Fibroblast of skin of abdomen (primary cell): ENCODE results near the gene TMEM151B.

Experiments used
- DNase-seq: peaks from one replicate; pipeline ENCODE4 v3.0.0-alpha.2; 2013

The TMEM151B gene

DNA sequence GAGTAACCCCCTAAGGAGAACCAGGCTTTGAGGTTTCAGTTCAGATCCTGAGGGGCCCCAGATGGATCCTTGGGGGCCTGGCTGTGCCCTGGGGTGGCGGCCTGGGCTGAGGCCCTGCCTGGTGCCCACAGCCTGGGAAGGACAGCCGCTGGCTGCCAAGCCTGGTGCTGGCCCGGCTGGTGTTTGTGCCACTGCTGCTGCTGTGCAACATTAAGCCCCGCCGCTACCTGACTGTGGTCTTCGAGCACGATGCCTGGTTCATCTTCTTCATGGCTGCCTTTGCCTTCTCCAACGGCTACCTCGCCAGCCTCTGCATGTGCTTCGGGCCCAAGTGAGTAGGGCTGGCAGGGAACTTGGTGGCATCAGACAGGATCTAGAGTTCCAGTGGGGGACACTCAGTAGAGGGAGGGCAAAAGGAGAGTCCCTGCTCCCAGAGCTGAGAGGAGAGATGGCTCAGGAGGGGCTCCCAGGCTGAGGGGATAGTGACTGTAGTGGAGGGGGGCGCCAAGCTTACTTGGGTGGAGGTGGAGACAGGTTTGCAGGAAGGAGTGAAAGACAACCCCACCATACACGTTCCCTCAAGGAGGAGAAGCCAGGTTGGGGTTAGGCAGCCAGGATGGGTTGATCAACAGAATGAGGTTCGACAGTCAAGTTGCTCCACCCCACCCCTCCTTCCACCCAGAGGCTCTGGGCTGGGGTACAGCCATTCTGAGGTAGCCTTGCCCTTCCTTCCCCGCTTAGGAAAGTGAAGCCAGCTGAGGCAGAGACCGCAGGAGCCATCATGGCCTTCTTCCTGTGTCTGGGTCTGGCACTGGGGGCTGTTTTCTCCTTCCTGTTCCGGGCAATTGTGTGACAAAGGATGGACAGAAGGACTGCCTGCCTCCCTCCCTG lies 37.3 kb upstream of the TMEM151B start:
- DNase-seq, result no peak

DNA sequence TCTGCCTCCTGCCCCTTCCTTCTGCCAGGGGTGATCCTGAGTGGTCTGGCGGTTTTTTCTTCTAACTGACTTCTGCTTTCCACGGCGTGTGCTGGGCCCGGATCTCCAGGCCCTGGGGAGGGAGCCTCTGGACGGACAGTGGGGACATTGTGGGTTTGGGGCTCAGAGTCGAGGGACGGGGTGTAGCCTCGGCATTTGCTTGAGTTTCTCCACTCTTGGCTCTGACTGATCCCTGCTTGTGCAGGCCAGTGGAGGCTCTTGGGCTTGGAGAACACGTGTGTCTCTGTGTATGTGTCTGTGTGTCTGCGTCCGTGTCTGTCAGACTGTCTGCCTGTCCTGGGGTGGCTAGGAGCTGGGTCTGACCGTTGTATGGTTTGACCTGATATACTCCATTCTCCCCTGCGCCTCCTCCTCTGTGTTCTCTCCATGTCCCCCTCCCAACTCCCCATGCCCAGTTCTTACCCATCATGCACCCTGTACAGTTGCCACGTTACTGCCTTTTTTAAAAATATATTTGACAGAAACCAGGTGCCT lies 36.6 kb upstream of the TMEM151B start:
- no peak for DNase-seq

DNA sequence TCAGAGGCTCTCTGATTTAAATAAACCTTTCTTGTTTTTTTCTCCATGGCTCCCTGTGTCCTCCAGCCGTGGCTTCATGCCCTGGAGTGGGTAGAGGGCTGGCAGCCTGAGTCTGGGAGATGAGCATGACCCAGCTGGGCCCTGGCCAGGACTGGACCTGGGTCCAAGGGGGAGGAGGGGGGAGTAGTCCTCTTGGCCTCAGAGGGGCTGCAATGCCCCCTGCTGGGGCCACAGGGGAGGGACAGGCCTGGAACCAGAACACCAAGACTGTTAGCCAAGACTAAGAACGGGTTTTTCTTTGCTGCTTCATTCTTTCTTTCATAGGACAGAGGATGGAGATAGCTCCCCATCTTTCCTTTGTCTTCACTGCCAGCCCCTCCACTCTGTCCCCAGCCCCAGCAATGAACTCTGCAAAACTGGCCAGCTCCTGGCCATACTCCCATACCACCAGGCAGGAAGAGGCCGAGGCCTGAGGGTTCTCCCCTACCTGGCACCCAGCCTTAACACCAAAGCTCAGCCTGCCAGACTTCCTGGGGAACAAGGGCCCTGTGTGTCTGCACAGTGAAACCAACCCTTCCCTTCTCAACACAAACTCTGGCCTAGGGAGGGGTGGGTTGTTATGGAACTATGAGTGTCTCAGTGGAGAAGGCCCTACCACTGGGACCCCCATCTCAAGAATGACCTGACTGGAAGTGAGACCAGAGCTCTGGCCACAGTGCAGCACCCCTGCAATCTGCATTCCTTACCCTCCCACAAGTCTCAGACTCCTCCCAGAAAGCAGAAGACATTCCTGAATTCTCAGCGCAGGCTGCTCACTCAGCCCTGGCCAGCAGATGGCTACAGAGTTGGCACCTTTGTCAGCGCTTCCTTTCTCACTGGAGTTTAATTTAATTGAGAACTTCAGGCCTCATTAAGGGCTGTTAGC lies 35.9 kb upstream of the TMEM151B start:
- DNase-seq, result peak; percentile 79

DNA sequence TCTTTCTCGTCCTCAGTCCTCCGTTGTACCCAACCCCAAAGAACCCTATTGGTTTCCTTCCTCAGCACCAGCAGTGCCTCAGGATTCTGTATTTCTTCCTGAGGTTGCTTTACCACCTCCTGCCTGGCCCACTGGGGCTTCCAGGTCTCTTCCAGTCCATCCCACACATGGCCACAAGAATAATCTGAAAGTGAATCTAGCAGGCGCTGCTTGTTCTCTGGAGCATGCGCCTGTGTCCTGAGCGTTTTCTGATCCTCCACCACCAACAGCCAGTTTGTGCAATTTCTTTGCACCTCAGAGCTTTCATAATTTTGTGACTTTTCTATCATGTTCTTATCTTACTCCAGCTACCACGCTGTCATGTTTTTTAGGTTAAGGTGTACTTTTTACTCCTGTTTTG lies 35.0 kb upstream of the TMEM151B start:
- DNase-seq, result no peak

DNA sequence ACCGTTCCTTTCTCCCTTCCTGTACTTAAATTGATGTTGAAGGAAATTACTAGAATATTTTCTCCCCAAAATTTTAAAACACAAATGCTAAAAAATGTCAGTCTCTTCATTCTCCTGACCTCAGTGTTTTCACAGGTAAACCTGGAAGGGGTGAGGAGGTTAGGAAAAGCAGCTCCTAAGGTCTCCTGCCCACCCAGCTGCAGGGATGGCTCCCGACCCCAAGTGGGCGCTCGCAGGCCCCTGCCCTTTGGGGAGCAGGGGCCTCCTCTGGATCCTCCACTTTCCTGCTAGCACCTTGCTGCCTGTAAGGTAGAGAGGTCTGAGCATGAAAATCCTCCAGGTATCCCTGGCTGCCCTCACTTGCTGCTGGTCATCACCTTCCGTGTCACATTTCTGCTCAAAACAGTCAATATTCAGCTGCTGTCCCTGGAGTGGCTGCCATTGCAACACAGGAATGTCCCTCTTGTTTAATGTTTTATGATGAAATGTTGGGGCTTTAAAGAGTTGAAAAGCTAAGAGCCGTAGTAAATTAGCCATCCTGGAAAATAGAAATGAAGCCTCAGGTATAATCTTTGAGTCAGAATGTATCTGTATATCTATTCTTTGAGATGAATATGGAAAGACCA lies 34.2 kb upstream of the TMEM151B start:
- DNase-seq, result no peak

DNA sequence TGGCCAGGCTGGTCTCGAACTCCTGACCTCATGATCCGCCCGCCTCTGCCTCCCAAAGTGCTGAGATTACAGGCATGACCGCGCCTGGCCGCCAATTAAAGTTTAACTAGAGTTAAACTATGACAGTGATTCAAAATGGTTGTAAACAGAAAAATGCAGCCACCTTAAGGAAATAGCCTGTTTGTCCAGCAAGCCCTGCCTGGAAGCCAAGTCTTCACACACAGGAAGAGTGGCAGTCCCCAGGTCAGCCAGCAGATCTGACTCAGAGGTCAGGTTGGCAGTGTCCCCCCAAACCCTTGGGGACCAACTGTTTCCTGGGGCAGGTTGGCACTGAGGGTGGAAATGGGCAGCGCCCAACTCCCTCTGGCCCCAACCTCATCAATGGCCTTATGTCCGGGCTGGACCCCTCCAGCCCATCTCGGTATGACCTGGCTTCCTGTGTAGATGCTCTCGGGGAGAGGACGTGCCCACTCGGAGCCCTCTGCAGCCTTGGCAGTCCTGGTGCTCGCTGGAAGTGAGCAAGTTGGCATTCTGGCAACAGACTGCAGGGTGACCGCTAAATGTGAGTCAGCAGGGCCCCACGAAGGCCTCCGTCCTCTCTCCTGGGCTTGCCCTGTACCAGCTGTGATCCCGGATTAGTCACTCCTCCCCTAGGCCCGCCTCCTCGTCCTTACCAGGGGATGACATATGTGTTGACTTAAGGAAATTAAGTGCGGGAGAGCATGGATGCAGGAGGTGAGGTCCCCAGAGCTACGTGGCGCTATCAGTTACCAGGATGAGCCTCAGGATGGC lies 33.0 kb upstream of the TMEM151B start:
- peak; percentile 92 for DNase-seq

DNA sequence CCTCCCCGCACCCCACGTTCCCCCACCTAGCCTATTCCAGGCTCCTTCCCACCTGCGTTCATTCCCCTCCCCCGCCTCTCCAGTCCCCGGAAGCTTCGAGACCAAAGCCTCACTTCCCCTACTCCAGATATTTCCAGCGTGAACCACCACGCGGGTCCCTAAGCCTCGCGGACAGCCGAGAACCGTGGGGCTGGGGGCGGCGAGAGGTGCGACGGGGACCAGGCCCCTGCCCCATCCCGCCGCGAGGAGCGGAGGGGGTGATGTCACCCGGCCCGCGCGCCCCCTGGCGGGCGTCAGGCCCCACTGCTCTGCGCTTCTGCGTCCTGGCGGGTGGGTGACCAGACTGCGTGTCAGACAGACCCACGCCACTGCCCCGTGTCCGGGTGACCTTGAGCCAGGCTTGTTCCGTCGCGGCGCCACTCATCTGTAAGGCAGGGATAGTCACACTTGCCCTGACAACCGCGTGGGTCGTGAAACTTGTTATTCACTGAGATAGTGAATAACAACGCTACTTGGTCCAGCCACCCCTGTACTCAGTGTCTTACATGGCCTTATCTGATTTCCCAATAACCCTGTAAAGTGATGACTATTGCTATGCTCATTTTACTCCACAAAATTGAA lies 32.3 kb upstream of the TMEM151B start:
- DNase-seq, result peak; percentile 57

DNA sequence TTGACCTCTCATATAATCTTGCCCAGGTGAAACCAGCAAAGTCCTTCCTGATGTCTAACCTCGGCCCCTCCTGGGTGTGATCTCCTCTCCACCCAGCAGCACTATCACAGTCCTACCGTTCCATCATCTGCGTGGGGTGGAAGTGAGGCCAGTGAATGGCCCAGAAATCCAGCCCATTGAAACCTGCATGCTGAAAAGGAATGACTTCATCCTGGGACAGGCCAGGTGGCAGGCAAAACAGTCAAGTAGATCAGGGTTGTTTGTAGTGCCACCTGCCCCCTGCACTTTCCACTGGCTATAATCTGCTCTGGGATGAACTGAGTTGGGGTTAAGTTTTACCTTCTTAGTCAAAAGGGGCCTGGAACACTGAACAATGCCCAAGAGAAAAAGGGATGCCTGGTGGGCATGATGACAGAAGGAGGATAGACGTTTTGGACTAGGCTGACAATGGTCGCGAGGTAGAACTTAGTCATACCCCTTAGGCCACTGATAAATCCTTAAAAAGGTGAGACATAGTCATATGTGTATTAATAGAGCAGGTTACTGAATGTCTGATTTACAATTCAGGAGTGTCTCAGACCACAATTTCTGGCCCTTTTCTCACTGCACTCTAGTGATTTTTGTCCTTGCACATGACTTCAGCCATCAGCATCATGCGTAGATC lies 31.4 kb upstream of the TMEM151B start:
- DNase-seq, result no peak

DNA sequence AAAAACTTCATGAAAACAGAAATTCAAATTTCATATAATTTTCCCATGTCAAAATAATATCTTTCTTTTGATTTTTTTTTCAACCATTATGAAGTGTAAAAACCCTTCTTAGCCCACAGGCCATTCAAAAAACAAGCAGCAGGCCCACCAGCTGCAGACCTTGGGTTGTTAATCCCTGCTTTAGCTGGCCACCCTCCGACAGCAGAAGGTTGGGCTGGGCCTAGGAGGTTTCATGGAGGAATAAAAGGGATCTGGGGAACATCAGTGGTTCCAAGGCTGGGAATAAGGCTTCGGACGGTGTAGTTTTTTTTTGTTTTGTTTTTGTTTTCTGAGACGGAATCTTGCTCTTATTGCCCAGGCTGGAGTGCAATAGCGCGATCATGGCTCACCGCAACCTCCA lies 26.9 kb upstream of the TMEM151B start:
- no peak for DNase-seq

DNA sequence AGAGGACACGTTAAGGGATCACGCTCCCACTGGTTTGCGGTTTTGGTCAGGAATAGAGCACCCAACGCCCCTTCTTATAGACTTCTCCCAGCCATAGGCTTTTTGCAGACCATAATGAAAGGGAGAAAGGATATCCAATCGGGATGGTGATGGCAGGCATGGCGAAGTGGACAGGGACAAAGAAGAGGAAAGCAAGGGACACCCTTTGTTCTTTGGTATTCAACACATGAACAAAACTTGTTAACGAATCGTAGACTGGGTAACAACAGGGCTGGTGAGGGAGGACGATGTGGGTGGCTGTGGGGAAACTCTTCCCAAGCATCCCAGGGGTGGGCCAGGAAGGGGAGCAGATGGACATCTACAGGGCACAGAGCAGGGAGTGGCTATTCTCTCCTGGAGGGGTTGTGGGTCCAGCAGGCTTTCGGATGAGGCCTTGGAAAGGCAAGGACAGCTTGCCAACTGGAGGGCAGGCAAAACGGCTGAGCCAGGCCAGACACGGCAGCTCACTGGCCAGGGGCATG lies 24.8 kb upstream of the TMEM151B start:
- DNase-seq, result no peak

DNA sequence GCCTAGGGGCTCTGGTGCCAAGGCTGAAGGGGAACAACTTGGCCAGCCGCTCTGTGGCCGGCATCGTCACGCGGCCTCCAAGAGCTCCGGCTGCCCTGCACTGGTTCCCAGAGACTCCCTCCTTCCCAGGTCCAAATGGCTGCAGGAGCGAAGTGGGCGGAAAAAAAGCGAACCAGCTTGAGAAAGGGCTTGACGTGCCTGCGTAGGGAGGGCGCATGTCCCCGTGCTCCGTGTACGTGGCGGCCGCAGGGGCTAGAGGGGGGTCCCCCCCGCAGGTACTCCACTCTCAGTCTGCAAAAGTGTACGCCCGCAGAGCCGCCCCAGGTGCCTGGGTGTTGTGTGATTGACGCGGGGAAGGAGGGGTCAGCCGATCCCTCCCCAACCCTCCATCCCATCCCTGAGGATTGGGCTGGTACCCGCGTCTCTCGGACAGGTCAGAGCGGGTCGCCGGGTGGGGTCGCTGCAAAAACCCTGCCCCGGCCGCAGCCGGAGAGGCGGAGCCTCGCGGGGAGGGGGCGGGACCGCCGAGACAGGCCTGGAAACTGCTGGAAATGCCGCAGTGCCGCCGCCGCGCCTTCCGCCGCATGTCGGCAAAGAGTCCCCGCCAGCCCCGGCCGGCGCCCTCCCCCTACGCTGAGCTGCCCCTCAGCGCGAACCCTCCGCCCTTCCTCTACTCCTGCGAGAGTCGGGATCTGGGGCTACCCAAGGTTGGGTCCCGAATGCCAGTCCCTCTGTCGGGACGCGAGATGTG lies 24.2 kb upstream of the TMEM151B start:
- DNase-seq, result peak; percentile 83

DNA sequence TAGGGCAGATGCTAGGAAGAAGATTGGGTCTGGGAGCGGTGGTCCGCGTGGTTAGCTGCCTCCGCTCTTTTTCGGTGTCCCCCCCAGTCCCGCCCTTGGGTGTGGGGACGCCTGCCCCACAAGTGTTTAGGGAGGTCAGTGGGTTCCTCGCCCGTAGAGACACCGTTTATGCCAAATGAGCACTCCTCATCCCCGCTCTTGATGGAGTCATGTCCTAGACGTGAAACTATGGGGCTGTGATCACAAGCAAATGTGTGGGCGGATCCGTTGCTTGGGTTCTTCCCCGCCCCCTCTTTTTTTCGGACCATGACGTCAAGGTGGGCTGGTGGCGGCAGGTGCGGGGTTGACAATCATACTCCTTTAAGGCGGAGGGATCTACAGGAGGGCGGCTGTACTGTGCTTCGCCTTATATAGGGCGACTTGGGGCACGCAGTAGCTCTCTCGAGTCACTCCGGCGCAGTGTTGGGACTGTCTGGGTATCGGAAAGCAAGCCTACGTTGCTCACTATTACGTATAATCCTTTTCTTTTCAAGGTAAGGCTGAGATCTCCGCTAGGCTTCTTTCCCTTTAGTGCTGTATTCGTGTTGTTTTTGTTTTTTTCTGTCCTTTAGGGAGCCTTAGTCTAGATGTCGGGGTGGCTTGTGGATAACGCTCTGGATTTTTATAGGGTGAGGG lies 23.4 kb upstream of the TMEM151B start, which contains the start of gene HSP90AB1:
Gene HSP90AB1, plus strand, starts transcription at position 439 of the 675 bp plus-strand sequence. CDS start 1,529 bp downstream, outside the sequence.
- DNase-seq, result peak; percentile 98

DNA sequence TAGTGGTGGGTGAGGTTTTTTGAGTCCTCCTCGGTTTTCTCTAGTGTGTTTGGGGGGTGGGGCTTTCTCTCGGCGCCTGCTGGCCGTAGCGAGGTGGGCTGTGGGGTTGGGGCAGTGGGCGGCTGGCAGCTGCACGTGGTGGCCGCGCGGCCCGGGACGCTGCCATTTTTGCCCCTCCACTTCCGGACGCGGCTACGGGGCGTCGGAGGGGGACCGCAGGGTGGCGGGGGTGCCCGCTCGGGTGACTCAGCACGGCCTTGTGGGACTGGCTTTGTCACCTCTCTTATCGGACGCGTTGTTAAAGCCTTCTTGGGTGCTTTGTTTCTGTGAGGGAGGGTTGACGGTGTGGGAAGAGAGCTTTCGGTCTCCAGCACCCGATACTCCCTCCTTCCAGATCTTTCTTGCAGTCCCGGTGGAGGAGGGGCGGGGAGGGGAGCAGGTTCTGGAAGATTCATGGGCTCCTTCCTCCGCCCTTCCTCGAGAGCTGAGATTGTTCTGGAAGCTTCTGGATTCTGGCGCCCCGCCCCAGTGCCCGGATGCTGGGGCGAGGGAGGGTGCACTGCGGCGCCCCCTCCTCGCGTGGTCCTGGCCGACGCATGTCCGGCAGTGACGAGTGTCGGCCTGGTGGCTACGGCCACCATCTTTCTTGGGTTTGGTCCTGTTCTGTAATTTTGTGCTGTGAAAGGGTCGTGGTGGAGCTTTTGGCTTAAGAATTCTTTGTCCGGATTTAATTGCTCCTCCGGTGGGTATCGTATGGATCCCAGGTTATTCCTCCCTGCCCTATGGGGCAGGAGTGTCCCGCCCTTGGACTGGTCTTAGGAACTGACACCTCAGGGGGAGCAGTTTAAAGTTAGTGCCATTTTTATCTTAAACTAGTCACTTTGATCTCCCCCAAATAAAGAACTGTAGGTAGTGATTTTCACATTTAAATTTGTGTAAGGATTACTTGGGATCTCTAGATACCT lies 22.6 kb upstream of the TMEM151B start:
- DNase-seq, result peak; percentile 57

DNA sequence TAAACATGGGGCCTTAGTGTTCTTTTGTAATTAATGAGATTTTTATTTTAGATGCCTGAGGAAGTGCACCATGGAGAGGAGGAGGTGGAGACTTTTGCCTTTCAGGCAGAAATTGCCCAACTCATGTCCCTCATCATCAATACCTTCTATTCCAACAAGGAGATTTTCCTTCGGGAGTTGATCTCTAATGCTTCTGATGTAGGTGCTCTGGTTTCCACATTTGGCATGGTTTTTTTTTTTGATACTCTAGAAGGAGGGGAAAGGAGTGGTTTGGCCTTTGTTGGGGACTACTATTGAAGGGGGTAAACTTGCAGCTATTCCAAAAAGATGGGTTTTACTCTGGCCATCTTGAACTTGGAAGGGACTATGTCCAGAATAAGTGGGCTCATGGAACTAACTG lies 21.7 kb upstream of the TMEM151B start:
- DNase-seq, result no peak

DNA sequence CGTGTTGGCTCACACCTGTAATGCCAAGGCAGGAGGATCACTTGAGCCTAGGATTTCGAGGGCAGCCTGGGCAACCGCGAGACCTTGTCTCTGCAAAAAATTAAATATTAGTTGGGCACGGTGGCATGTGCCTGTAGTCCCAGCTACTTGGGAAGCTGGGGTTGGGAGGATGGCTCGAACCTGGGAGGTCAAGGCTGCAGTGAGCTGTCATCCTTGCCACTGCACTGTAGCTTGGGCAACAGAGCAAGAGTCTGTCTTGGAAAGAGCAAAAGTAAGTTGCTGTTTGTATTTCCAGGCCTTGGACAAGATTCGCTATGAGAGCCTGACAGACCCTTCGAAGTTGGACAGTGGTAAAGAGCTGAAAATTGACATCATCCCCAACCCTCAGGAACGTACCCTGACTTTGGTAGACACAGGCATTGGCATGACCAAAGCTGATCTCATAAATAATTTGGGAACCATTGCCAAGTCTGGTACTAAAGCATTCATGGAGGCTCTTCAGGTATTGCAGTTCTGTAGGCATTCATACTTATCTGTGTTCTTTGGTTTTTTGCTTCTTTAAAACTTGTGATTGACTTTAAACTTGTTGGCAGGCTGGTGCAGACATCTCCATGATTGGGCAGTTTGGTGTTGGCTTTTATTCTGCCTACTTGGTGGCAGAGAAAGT lies 21.0 kb upstream of the TMEM151B start:
- DNase-seq, result no peak

DNA sequence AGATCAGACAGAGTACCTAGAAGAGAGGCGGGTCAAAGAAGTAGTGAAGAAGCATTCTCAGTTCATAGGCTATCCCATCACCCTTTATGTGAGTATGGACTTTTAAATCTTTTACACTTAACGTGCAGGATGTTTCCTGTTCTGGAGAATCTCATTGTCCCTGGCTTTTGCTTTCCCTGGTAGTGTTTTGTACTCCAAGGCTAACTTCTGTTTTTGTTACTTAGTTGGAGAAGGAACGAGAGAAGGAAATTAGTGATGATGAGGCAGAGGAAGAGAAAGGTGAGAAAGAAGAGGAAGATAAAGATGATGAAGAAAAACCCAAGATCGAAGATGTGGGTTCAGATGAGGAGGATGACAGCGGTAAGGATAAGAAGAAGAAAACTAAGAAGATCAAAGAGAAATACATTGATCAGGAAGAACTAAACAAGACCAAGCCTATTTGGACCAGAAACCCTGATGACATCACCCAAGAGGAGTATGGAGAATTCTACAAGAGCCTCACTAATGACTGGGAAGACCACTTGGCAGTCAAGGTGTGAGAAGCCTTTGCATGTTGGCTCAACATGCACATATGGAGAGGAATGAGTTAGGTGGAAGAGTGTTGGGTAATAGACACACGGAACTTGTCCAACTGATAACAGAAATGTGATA lies 20.1 kb upstream of the TMEM151B start:
- no peak for DNase-seq

DNA sequence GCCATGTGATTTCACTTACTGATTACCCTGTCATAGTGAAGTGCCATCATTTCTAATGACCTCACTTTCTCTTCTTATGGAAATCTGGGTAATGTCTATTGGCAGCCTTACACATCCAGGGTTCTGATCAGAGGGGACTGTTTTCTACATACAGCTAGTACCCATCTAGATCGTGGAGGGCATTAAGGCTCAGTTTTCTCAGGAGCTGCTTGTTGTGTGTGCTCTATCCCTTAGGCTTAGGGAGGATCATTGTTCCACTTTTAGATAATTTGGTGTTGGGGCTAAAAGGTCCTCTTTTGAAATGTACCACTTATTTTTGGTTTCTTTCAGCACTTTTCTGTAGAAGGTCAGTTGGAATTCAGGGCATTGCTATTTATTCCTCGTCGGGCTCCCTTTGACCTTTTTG lies 19.5 kb upstream of the TMEM151B start:
- no peak for DNase-seq
